Medulla oblongata (tissue), 1 donor: ENCODE data around the gene MMP15.

ENCODE experiments used
- DNase-seq: peaks from one replicate; pipeline ENCODE4 v3.0.0-alpha.2; 2015; ENCODE audit errors: extremely low spot score

MMP15 gene

GRCh38 chr16:58019866-58020538 lies 5.6 kb upstream of the MMP15 start:
- no peak for DNase-seq

- DNase-seq: peak; percentile 75
These were observed 4.7 kb upstream of the MMP15 start for GRCh38 chr16:58020628-58021521.

DNA sequence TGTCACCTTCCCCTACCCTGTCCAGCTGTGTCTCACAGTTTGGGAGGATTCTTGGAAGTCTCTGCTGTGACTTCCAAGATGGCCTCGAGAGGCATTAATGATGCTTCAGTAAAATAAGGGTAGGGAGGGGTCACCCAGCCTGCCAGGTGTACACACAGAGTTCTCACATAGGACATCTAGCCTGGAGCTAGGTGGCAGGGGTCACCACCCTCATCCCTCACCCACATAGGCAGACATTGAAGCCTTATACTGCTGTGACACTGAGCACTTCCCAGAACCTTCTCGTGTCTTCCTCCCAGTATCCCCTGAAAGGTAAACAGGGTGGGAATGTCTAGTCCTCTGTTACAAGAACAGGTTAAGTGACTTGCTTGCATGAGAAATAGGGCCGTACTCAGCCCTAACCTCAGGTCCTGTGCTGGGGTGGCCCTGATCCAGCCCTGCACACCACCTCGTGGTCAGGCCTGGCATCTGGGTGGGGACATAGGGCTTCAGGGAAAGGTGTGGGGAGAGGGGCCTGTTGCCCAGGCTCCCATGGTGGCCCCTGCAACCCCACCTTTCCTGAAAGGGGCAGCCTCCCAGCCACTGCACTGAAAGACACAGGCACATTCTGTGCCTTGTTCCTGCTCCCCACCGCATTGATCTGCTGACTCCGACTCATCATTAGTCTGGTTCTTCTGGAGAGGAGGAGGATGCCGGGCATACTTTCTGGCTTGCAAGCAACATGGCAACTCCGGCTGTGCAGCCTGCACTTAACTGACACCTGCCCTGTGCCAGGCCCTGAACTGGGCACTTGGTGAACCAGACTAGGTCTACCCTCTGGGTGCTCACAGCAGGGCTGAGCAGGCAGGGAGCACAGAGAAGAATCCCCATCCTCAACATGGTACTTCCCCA lies 3.6 kb upstream of the MMP15 start:
- DNase-seq: no peak

DNA sequence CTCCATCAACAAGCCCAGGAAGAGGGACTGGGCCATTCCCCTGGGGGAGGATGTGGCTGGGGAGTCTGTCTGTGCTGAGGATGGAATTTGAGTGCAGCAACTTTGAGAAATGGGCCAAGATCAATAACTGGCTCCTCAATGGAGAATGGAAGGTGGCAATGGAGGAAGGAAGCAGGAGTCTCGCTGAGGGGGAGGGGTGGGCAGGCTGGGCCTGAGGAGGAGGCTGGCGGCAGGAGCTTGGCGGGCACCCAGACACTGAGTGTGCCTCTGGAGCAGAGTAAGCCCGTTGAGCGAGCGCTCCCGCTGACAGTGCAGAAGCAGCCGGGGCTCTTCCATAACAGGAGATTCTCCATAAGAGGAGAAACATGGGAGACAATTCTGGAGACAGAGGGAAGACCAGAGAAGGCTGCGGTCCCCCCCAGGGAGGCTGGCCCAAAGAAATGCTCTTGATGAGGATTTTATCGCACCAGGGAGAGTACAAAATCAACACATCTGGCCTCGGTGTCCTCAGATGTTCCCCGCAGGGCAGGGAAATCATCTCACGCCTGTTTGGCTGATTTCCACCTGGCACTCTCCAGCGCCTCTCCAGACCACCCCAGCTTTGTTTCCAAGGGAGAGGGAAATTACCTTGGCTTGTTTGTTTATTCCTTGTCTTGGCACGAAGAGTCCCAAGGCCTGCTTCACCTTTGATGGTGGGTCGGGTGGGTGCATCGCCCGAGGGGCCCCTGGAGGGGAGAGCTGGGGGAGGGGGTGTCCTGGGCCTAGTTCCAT lies 2.8 kb upstream of the MMP15 start:
- peak; percentile 59 for DNase-seq

DNA sequence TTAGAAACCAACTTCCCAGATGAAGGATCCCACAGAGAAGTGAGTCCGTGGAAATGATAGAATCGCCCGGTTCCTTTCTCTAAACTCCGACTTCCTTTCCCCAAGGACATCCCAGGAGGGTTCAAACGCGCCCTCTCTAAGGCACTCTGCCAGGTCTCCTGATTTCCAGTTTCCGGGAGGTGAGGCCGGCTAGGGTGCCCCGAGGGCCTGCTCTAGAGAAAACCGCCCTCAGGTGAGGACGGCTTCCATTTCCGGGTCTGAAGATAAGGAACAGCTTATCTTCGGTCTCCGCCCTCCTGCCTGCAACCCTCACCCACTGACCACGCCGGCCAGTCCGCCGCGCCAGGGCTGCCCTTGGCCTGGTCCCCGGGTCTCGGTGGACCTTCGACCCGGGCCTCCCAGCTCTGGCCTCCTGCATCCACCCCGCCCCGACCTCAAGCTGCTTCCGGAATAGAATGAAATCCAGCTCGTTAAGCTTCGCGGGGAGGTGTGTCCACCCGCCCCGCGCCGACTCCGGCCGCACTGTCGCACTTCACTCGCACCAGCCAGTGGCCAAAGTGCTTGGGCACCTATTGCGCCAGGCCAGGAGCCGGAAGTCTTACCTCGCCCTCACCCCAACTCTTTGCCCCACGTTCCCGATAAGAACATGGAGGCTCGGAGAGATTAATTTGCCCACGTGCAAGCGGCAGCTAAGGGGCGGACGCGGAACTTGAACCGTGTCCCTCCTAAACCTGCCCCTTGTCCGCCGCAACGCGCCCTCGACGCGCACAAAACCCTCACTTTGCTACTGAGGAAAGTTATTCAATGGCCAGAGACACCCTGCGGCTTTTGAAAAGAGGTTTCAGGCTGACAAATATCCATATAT lies 836 bp upstream of the MMP15 start:
- DNase-seq: no peak

GRCh38 chr16:58026139-58026704 lies 668 bp downstream of the MMP15 start:
- no peak for DNase-seq

- no peak for DNase-seq
These were observed 1.2 kb downstream of the MMP15 start for GRCh38 chr16:58026705-58027160.

GRCh38 chr16:58027161-58027915 lies 1.8 kb downstream of the MMP15 start:
- no peak for DNase-seq

GRCh38 chr16:58027916-58028455 lies 2.4 kb downstream of the MMP15 start:
- no peak for DNase-seq

- DNase-seq: no peak
These were observed 3.1 kb downstream of the MMP15 start for GRCh38 chr16:58028541-58029070.

DNA sequence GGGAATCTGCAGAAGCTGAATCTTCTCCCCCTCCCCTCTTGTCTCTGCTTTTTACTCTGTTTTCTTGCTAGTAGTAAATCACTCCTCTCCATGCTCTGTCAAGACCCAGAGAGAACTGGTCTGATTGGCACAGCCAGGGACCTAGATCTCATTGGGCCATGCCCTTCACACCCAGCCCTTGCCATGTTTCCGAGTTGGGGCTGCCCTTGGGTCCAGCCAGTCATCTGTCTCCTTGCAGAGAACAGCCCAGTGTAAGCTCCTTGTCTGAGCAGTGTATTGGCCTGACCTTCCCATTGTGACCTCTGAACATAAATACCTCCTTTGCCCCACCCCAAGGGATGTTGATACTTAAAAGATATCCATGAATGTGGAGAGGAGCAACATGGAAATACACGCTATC lies 3.9 kb downstream of the MMP15 start:
- DNase-seq: no peak

GRCh38 chr16:58030136-58030840 lies 4.7 kb downstream of the MMP15 start:
- DNase-seq: no peak

DNA sequence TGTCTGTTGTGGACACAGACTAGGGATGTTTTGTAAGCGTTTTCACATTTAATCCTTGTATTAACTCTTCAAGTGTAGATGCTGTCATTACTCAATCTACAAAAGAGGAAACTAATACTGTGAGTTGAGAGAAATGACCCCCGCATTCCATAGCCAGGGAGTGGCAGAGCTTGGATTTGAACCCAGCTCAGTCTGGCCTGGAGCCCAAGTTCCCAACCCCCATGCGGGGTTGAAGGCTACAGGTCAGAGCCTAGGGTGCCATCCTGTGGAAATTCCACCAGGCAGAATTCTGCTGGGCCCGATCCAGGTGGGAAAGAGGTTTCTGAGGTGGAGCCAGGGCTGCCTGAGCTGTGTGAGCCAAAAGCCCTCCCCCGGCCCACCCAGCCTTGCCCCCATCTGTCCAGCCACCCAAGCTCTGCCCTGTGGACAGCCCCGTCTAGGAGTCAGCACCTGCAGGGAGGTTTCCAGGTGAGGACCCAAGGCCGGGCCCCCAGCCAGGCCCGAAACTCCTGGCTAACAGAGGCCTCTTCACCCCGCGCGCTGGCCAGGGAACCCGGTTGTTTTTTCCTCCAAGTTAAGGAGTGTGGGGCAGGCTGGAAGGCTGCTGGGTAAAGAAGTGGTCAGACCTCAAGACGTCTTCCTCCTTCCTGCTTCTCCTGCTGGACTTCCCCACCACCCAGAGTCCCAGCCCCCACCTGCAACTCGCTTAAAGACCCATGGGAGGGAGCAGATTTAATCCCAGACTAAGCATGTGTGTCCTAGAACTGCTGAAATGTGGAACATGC lies 5.7 kb downstream of the MMP15 start:
- DNase-seq: no peak

DNA sequence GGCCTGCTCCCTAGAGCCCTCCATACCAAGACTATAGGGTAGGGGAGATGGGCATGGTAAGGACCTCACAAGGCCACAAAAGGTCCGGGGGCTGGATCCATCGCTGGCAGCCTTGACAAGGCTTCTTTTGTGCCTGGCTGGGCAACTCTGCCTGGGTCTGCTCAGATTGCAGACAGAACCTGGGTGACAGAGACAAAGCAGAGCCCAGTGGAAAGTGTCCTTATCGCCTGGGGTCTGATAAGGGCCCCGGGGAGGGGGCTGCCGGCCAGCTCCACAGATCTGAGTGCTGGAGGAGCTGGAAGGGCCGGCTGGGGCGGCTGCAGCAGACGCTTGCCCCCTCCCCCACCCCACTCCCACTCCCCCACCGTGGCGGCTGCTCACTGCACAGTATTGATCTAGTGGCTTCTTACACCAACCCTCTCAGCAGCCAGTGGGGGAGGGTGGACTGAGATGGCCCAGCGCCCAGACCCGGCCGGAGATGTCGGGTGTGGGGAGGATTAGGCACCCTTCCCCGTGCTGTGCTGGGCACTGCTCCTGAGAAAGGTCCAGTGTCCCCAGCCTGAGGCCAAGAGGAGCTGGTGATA lies 7.2 kb downstream of the MMP15 start:
- peak; percentile 75 for DNase-seq

- no peak for DNase-seq
These were observed 8.7 kb downstream of the MMP15 start for GRCh38 chr16:58034128-58034685.

DNA sequence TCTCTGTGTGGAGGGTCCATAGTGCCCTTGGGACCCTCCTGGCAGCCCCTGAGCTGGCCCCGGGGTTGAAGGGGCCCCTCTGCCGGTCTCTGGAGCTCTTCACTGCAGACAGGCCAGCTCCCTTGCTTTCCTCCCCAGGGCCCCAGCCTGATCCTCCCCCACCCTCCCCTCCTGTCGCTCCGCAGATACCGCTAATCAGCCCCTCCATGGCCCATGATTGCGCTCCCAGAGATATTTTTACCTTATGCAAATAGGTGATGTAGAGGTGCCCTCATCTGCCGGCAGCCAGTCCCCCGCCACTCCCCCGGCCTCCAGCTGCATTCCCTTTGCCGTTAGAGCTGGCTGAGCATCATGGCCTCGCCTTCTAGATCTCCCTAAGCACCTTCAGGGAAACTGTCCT lies 9.2 kb downstream of the MMP15 start:
- no peak for DNase-seq
